GM21619 (cell line): ENCODE data around the gene ARHGAP18.

Source experiments
- ATAC-seq: cut with Tn5 transposase; IDR thresholded peaks from one replicate; pipeline ENCODE4 v1.9.1; 2021; ENCODE audit not compliant: unreplicated experiment

The ARHGAP18 gene

GRCh38 chr6:129671442-129672340, 38.3 kb downstream of the ARHGAP18 start:
- peak; percentile 78 for ATAC-seq

DNA sequence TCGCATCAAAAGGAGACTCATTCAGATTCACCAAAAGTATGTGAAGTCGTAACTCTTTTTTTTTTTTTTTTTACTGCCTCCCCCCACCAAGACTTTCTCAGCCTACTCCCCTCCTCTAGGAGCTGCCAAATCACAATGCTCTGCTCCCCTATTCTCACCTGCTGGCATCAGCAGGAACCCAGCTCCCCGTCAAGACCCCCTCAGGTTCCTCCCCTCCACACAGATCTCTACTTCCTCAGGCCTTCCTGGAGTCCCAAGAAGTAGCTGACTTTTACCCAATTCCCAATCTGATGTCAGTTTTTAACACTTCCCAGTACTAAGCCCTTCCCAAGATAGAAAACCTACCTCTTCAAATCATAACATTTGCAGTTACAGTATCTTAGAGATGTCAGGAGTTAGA, 39.3 kb downstream of the ARHGAP18 start:
- ATAC-seq: no peak

DNA sequence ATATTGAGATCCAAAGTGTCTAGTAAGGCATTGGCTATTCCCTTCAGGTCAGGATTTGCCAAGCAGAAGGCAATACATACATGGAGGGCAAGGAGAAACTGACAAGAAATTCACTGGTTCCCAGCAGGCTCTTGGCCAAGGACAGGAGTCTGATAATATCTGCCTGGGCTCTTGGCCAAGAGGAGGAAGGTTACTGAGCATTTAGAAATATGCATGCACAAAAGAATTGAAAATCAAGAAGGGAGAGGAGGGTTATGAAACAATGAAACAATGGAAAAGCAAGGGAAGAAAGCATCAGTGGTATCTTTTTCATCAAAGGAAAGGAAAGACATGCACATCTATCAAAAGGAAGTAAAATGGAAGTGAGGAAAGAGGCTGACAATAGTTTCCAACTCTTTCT, 42.4 kb downstream of the ARHGAP18 start:
- ATAC-seq: no peak

DNA sequence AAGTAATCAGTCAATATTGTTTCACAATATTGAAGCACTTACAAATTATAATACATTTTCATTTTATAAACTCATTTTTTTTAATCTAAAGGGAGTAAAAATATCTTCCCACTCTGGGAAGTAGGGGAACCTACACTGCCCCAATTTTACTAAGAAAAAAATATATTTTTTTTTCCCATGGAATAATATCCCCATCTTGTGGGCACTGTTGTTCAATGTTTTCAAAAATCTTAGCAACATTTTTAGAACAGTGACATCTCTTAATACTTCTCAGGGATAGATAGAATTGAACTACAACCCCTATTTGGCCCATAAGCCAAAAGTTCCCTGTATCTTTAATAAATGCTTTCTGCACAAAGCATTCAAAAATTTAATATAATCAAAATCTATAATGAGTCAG, 42.9 kb downstream of the ARHGAP18 start:
- ATAC-seq: no peak

DNA sequence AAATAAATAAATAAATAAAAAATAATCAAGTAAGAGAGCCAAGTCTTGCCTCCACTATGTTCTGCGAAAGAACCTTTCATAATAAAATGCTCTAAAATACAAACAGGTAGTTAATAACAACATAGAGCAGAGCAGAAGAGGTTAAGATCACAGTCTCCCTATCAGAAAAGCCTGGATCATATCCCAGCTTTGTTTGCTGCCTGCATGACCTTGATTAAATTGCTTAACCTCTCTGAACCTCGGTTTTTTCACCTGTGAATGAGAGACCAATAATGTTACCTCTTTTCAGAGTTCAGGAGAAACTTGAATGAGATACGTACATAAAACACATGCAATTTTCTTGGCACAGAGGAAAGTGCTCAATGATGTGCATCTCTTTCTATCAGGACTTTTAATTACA, 44.4 kb downstream of the ARHGAP18 start:
- no peak for ATAC-seq

DNA sequence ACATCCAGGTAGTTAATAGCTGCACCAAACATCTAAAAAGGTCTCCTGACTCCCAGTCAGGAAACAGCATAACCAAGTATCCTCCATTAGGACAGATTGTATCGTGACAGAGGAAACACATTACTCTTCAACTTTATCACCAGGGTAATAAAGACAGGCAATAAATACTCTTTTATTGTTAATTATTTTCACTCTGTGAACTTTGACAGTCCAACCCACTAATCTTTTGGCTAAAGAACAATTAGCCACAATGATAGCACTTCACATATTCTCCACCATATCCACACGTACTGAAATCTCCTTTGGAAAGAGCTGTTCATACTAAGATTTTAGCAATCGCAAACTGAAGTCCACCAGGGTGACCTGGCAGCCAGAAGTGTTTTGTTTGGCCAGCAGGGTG, 46.4 kb downstream of the ARHGAP18 start:
- no peak for ATAC-seq

DNA sequence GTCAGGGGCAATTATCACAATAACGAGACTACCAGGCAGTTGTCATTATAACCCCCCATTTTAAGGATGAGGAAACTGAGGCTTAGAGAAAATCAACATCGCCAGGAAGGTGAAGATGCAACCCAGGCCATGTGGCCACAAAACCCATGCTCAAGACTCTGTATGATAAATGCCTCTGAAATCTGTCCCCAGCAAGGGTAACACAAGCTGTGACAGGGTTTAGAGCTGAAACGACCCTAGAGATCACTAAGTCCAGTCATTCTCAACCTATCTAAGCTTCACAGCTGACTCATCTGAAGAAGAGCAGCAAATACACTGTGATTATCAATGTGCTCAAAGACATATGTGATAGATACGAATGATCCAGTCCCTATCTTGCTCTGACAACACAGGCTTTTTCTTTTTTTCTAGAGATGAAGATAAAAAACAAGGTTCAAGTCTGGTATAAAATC, 47.0 kb downstream of the ARHGAP18 start:
- ATAC-seq: peak; percentile 73

DNA sequence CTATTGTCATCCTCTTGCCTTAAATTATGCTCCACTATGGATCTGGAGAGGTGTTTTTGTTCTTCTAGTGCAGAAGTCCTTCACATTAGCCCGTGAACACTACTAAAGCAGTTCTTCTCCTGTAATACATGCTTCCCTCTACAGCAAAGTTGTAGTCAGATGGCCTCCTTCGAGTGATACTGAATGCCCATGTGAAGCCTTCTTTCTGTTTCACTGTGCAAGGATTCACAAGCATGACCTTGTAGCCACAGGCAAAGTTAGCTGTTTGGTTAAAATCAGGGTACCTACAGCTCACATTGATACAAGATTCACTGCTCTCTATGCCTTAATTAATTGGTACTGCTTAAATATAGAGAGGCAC, 47.6 kb downstream of the ARHGAP18 start:
- ATAC-seq: peak; percentile 66

GRCh38 chr6:129661536-129662405, 48.2 kb downstream of the ARHGAP18 start:
- peak; percentile 9 for ATAC-seq

DNA sequence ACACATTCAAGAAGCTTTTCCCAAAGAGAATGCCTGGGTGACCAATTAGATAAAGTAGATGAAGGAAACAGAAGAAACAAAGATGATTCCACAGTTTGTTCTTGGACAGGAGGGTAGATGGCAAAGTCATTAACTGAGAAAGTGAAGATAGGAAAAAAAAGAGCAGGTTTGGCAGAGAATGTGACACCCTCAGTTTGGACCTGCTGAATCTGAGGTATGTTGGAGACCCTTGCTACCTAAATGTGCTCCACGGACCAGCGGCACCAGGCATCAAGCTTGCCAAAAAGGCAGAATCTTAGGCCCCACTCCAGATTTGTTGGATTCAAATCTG, 49.7 kb downstream of the ARHGAP18 start:
- no peak for ATAC-seq

DNA sequence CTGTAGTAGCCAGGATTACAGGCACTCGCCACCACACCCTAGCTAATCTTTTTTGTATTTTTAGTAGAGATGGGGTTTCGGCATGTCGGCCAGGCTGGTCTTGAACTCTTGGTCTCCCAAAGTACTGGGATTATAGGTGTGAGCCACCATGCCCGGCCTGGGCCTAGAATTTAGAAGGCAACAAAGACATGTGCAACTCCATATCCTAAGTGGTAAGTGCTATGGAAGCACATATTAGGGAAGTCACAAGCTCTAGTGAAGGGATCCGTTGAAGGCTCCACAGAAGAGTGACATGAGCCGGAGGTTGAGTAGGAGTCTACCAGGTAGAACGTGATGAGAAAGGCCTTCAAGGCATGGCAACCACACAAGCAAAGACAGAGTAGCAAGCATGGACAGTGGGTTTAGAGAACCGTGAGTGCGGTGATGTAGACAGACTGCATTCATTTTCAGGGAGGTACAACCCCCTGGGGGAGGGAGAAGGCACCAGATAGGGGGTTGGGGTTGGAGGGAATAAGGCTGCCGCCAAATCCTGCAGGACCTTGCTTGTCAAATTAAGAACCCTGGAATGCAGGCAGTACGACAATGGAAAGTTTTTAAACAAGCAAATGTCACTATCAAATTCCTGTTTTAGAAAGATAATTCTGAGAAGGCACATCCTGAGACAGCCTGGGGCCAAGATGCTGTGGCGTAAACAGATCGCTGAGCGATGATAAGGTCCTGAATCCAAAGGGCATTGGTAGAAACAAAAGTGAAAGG, 50.2 kb downstream of the ARHGAP18 start:
- ATAC-seq: no peak

DNA sequence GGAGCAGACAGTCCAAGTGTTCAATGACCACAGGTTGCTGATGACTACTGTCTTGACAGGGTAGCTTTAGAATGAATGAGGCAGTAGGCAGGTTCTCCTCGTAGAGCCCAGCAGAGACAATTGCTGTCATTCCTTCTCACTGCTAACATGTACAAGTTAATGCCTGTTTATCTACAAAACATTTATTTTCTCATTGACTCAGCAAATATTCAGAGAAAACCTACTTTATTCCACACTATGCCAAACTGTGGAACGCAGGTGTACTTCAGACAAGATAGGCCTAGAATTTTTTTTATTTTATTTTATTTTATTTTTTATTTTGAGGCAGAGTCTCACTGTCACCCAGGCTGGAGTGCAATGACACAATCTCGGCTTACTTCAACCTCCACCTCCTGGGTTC, 50.8 kb downstream of the ARHGAP18 start:
- ATAC-seq: no peak

DNA sequence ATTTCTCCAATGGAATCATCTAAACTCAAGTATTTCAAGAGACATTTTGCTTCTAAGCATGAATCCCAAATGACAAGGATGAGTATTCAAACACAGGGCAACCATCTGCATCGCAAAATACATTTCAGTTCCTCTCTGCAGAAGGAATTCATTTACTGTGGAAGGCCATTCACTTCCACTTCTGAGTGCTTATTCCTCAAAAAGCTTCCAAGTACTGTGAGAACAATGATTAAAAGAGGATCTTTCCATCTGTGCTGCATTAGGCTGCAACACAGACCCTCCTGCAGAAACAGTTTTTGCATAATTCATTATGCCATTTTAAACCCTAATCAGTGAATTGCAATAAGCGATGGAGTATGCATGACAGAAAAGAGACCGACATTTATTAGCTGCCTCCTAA, 52.5 kb downstream of the ARHGAP18 start:
- no peak for ATAC-seq

- ATAC-seq: no peak
These were observed 54.6 kb downstream of the ARHGAP18 start for GRCh38 chr6:129655334-129655733.

DNA sequence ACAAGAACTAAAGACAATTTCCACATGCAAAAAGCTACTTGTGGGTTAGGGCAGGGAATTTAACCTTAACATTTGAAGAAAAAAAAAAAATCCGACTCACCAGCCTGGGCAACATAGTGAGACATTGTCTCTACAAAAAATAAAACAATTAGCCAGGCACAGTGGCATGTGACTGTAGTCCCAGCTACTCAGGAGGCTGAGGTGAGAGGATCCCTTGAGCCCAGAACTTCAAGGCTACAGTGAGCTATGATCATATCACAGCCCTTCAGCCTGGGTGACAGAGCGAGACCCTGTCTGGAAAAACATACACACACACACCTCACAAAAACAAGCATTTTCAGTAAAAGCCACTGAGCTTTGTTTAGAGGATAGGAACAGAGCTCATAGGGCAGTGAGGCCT, 56.2 kb downstream of the ARHGAP18 start:
- no peak for ATAC-seq

DNA sequence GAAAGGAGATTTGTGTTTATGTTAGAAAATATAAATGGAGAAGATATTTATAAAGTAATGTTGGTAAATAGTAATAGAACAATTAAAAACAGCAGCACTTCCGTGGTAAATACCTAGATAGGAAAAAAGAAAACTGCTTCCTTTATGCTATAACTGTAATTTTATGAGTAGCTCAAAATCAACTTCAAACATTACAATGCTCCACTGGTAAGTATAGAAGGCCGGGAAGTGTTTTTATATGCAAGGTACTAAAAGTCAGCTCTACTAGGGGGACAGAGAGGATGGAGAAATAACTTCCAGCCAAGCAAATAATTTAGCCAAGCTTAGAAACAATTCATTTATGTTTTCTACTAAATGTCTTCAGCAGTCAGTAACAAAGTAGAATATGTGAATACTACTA, 56.7 kb downstream of the ARHGAP18 start:
- no peak for ATAC-seq

DNA sequence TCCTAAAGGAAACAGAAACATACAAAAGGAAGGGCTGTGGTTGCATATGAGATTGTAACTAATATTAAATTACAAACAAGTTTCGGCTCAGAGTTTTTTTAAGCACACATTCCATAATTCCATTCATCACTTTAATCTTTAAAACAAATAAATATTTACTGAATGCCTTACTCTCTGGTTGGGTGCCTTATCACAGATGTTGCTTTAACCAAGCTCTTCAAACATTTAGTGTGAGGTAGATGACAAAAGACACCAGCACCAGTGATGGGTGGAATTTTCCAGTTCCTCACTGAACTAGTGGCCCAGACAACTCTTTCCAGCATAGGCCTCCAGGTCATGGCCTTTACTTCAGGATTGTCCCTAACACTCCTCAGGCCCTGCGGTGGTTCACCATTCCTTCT, 58.7 kb downstream of the ARHGAP18 start:
- ATAC-seq: no peak

- ATAC-seq: no peak
These were observed 61.0 kb downstream of the ARHGAP18 start for GRCh38 chr6:129648819-129649491.

GRCh38 chr6:129647044-129647443, 62.9 kb downstream of the ARHGAP18 start:
- ATAC-seq: peak; percentile 29

GRCh38 chr6:129646642-129647041, 63.3 kb downstream of the ARHGAP18 start:
- ATAC-seq: peak; percentile 87
